RWPE2 (cell line): ENCODE measurements around the gene SCGB3A1.

Source experiments
- ATAC-seq: fragments of 200-7000 bp; cut with Tn5 transposase; 3 replicates; pipeline ENCODE4 v1.9.1; 2021; ENCODE audit warnings: low read depth
- DNase-seq: peaks from one replicate; pipeline ENCODE4 v3.0.0-alpha.2; 2020; ENCODE audit warnings: low spot score
- H3K27ac ChIP-seq: fragments of 450-650 bp; 2 replicates; pipeline ENCODE4 v1.5.1; 2017; ENCODE audit warnings: mild to moderate bottlenecking; ENCODE audit not compliant: poor library complexity, severe bottlenecking
- H3K27me3 ChIP-seq: fragments of 250-450 bp; sonication (Bioruptor Pico); 2 replicates; pipeline ENCODE4 v1.5.1; 2021; ENCODE audit warnings: mild to moderate bottlenecking, moderate library complexity; ENCODE audit not compliant: insufficient read depth, poor library complexity, severe bottlenecking
- H3K36me3 ChIP-seq: fragments of 250-450 bp; sonication (Bioruptor Pico); 2 replicates; pipeline ENCODE4 v1.5.1; 2020; ENCODE audit warnings: low read depth, mild to moderate bottlenecking, moderate library complexity
- H3K4me1 ChIP-seq: fragments of 250-450 bp; sonication (Bioruptor Pico); 2 replicates; pipeline ENCODE4 v1.5.1; 2021; ENCODE audit warnings: mild to moderate bottlenecking, moderate library complexity; ENCODE audit not compliant: insufficient read depth, poor library complexity, severe bottlenecking
- H3K4me3 ChIP-seq: fragments of 250-450 bp; sonication (Bioruptor Pico); 2 replicates; pipeline ENCODE4 v1.5.1; 2021; ENCODE audit warnings: mild to moderate bottlenecking, moderate library complexity; ENCODE audit not compliant: severe bottlenecking
- H3K9me3 ChIP-seq: fragments of 250-450 bp; sonication (Bioruptor Pico); 2 replicates; pipeline ENCODE4 v1.5.1; 2021; ENCODE audit warnings: mild to moderate bottlenecking, moderate library complexity; ENCODE audit not compliant: severe bottlenecking
- CTCF ChIP-seq: fragments of 450-650 bp; IDR thresholded peaks from one replicate; pipeline ENCODE4 v1.5.1; 2017; ENCODE audit warnings: mild to moderate bottlenecking, moderate library complexity; ENCODE audit not compliant: poor library complexity, severe bottlenecking

Gene SCGB3A1

GRCh38 chr5:180603076-180603594 lies 11.8 kb upstream of the SCGB3A1 start:
- ATAC-seq: no peak
- DNase-seq: peak; percentile 71
- H3K9me3 ChIP-seq: no peaks in the 10 kb centered on the region

GRCh38 chr5:180602481-180603075 lies 11.3 kb upstream of the SCGB3A1 start:
- no peak overlapping the region for H3K4me3 ChIP-seq

More at GRCh38 chr5:180603076-180603594, 11.8 kb upstream of the SCGB3A1 start:
- TF ChIP-seq CTCF: no peak
- H3K4me3 ChIP-seq: no peak overlapping the region
- H3K27me3 ChIP-seq: peaks cover 17% of the 10 kb centered on the region
- no peak overlapping the region for H3K27ac ChIP-seq
- H3K4me1 ChIP-seq: no peaks in the 10 kb centered on the region
- H3K36me3 ChIP-seq: no peaks in the 10 kb centered on the region

GRCh38 chr5:180601591-180602480 lies 10.5 kb upstream of the SCGB3A1 start:
- H3K36me3 ChIP-seq: no peaks in the 10 kb centered on the region
- H3K4me1 ChIP-seq: no peaks in the 10 kb centered on the region
- DNase-seq (peak; percentile 66), ATAC-seq (no peak)
- H3K4me3 ChIP-seq: no peak overlapping the region
- no peak overlapping the region for H3K27ac ChIP-seq
- TF ChIP-seq CTCF: no peak
- H3K27me3 ChIP-seq: peaks cover 17% of the 10 kb centered on the region
- no peaks in the 10 kb centered on the region for H3K9me3 ChIP-seq

More at GRCh38 chr5:180602481-180603075, 11.3 kb upstream of the SCGB3A1 start:
- DNase-seq (no peak), ATAC-seq (no peak)
- no peaks in the 10 kb centered on the region for H3K9me3 ChIP-seq
- peaks cover 17% of the 10 kb centered on the region for H3K27me3 ChIP-seq
- no peaks in the 10 kb centered on the region for H3K36me3 ChIP-seq
- TF ChIP-seq CTCF: no peak
- H3K4me1 ChIP-seq: no peaks in the 10 kb centered on the region
- H3K27ac ChIP-seq: no peak overlapping the region

DNA sequence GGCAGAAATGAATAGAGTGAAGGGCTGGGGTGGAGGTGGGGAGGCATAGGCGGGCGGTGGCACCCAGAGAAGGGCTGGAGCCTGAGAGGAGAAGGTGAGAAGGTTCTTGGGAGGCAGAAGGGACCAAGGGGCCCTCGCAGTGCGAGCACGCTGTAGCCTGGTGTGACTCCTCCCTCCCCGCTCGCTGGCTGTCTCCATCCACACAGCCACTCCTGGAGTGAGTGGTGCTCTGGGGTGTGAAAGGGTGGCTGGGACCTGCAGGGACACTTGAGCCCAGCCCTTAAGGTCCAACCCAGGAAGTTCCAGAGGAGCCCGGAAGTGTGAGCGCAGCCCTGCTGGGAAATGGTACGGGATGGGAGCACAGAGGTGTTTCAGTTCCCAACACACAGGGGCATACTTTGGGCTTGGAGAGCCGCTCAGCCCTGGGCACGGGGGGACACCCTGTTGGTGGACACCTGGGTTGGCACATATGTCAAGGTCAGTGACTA lies 9.3 kb upstream of the SCGB3A1 start:
- Histone ChIP-seq H3K9me3 (no peaks in the 10 kb centered on the region), H3K27ac (no peak overlapping the region), H3K27me3 (peaks cover 16% of the 10 kb centered on the region), H3K36me3 (no peaks in the 10 kb centered on the region), H3K4me1 (no peaks in the 10 kb centered on the region), H3K4me3 (no peak overlapping the region)
- DNase-seq: peak; percentile 58
- TF ChIP-seq CTCF: no peak
- ATAC-seq: no peak
